COLO829 (cell line): ENCODE results near the gene ADORA1.

Experiments used
- DNase-seq: peaks from one replicate; pipeline ENCODE4 v3.0.0; 2012; ENCODE audit warnings: low spot score

Gene ADORA1

GRCh38 chr1:203187689-203188264, 60.3 kb downstream of the ADORA1 start:
- DNase-seq, result no peak

GRCh38 chr1:203188686-203189232, 61.2 kb downstream of the ADORA1 start:
- no peak for DNase-seq

- DNase-seq, result peak; percentile 23
These were observed 62.4 kb downstream of the ADORA1 start for GRCh38 chr1:203189951-203190352.

- DNase-seq, result no peak
These were observed 63.4 kb downstream of the ADORA1 start for GRCh38 chr1:203190949-203191348.

- DNase-seq, result no peak
These were observed 68.8 kb downstream of the ADORA1 start for GRCh38 chr1:203196371-203196770.

- DNase-seq, result peak; percentile 40
These were observed 70.1 kb downstream of the ADORA1 start for GRCh38 chr1:203197625-203198024.

GRCh38 chr1:203199002-203199401, 71.5 kb downstream of the ADORA1 start:
- no peak for DNase-seq

- DNase-seq, result no peak
These were observed 71.9 kb downstream of the ADORA1 start for GRCh38 chr1:203199481-203199815.

GRCh38 chr1:203199816-203200571, 72.5 kb downstream of the ADORA1 start:
- peak; percentile 83 for DNase-seq

GRCh38 chr1:203200916-203201315, 73.4 kb downstream of the ADORA1 start:
- no peak for DNase-seq

GRCh38 chr1:203201516-203202205, 74.1 kb downstream of the ADORA1 start:
- no peak for DNase-seq

GRCh38 chr1:203202431-203203245, 75.1 kb downstream of the ADORA1 start:
- DNase-seq, result no peak

- no peak for DNase-seq
These were observed 77.2 kb downstream of the ADORA1 start for GRCh38 chr1:203204756-203205155.

- DNase-seq, result no peak
These were observed 78.7 kb downstream of the ADORA1 start for GRCh38 chr1:203206129-203206687.

- no peak for DNase-seq
These were observed 80.2 kb downstream of the ADORA1 start for GRCh38 chr1:203207751-203208150.

- no peak for DNase-seq
These were observed 80.7 kb downstream of the ADORA1 start for GRCh38 chr1:203208181-203208580.

- DNase-seq, result no peak
These were observed 82.8 kb downstream of the ADORA1 start for GRCh38 chr1:203210350-203210749.

- no peak for DNase-seq
These were observed 83.5 kb downstream of the ADORA1 start for GRCh38 chr1:203210988-203211387.

- no peak for DNase-seq
These were observed 84.3 kb downstream of the ADORA1 start for GRCh38 chr1:203211812-203212211.

GRCh38 chr1:203213126-203213525, 85.6 kb downstream of the ADORA1 start:
- DNase-seq, result no peak

GRCh38 chr1:203214871-203215270, 87.3 kb downstream of the ADORA1 start:
- no peak for DNase-seq

- no peak for DNase-seq
These were observed 88.0 kb downstream of the ADORA1 start for GRCh38 chr1:203215573-203215972.
